NT2/D1 (cell line): ENCODE data around the gene ADGRG2.

Experiments
- DNase-seq: peaks from one replicate; pipeline ENCODE4 v3.0.0-alpha.2; 2011; ENCODE audit warnings: low read depth, low spot score
- H3K27me3 ChIP-seq: 2 replicates; pipeline ENCODE4 v1.6.0; 2011; ENCODE audit warnings: mild to moderate bottlenecking; ENCODE audit not compliant: insufficient read length, insufficient read depth
- H3K36me3 ChIP-seq: 2 replicates; pipeline ENCODE4 v1.6.1; 2011; ENCODE audit warnings: mild to moderate bottlenecking, low read length, mixed read lengths; ENCODE audit not compliant: insufficient read depth, insufficient read length
- H3K4me1 ChIP-seq: 2 replicates; pipeline ENCODE4 v1.5.1; 2011; ENCODE audit not compliant: insufficient read depth, insufficient read length
- H3K4me3 ChIP-seq: 2 replicates; pipeline ENCODE4 v1.5.1; 2011; ENCODE audit warnings: low read depth; ENCODE audit not compliant: insufficient read length
- H3K9ac ChIP-seq: 2 replicates; pipeline ENCODE4 v1.6.0; 2011; ENCODE audit warnings: low read depth; ENCODE audit not compliant: insufficient read length
- H3K9me3 ChIP-seq: 2 replicates; pipeline ENCODE4 v1.5.1; 2011; ENCODE audit warnings: mild to moderate bottlenecking, low read length; ENCODE audit not compliant: insufficient read depth
- SUZ12 ChIP-seq: IDR thresholded peaks from 2 replicates; pipeline ENCODE4 v1.6.1; 2011; ENCODE audit not compliant: insufficient read length, insufficient read depth; ENCODE audit errors: extremely low read depth
- YY1 ChIP-seq: IDR thresholded peaks from 2 replicates; pipeline ENCODE4 v1.6.1; 2011; ENCODE audit not compliant: insufficient read length, insufficient read depth
- ZNF274 ChIP-seq: IDR thresholded peaks from 2 replicates; pipeline ENCODE4 v1.6.1; 2011; ENCODE audit warnings: mild to moderate bottlenecking, low read depth, low read length

The ADGRG2 gene

GRCh38 chrX:19121898-19122640 is at the start of gene ADGRG2:
TSS of gene ADGRG2 (minus strand) at chrX:19122468. CDS start at chrX:19068834, 53,634 bp downstream.
- Histone ChIP-seq H3K9ac (peak within 1 kb of the TSS; percentile 64), H3K27me3 (peaks cover 72% of the 10 kb centered on the region)
- DNase-seq, result no peak

GRCh38 chrX:19168609-19169008 is 46.3 kb upstream of the ADGRG2 start:
- no peaks in the 10 kb centered on the region for H3K36me3 ChIP-seq
- H3K4me3 ChIP-seq, result no peak overlapping the region
- H3K27me3 ChIP-seq, result no peaks in the 10 kb centered on the region
- no peaks in the 10 kb centered on the region for H3K4me1 ChIP-seq
- no peak overlapping the region for H3K9ac ChIP-seq
- TF ChIP-seq SUZ12, result no peak
- no peak for TF ChIP-seq YY1
- TF ChIP-seq ZNF274, result no peak
- DNase-seq, result no peak
- no peaks in the 10 kb centered on the region for H3K9me3 ChIP-seq

More at GRCh38 chrX:19121898-19122640, at the start of gene ADGRG2:
- no peaks in the 10 kb centered on the region for H3K4me1 ChIP-seq
- TF ChIP-seq YY1, result no peak
- no peak for TF ChIP-seq ZNF274
- TF ChIP-seq SUZ12, result no peak
- H3K4me3 ChIP-seq, result peak within 1 kb of the TSS; percentile 56
- no peaks in the 10 kb centered on the region for H3K36me3 ChIP-seq
- no peaks in the 10 kb centered on the region for H3K9me3 ChIP-seq

- no peak overlapping the region for H3K4me3 ChIP-seq
- no peak for TF ChIP-seq ZNF274
- no peak for TF ChIP-seq SUZ12
- no peak for TF ChIP-seq YY1
- no peak overlapping the region for H3K9ac ChIP-seq
- H3K9me3 ChIP-seq, result no peaks in the 10 kb centered on the region
- H3K36me3 ChIP-seq, result no peaks in the 10 kb centered on the region
- no peaks in the 10 kb centered on the region for H3K27me3 ChIP-seq
- DNase-seq, result no peak
- H3K4me1 ChIP-seq, result no peaks in the 10 kb centered on the region
Measured at GRCh38 chrX:19162851-19163250, 40.6 kb upstream of the ADGRG2 start.

GRCh38 chrX:19156186-19156585 is 33.9 kb upstream of the ADGRG2 start:
- TF ChIP-seq SUZ12 (no peak), YY1 (no peak), ZNF274 (no peak)
- DNase-seq, result peak; percentile 9

GRCh38 chrX:19152762-19153161 is 30.5 kb upstream of the ADGRG2 start:
- Histone ChIP-seq H3K9me3 (no peaks in the 10 kb centered on the region), H3K4me3 (no peak overlapping the region), H3K27me3 (no peaks in the 10 kb centered on the region), H3K36me3 (no peaks in the 10 kb centered on the region), H3K9ac (no peak overlapping the region), H3K4me1 (no peaks in the 10 kb centered on the region)
- TF ChIP-seq ZNF274 (no peak), SUZ12 (no peak), YY1 (no peak)
- DNase-seq, result no peak

More at GRCh38 chrX:19156186-19156585, 33.9 kb upstream of the ADGRG2 start:
- no peaks in the 10 kb centered on the region for H3K36me3 ChIP-seq
- no peaks in the 10 kb centered on the region for H3K9me3 ChIP-seq
- H3K4me1 ChIP-seq, result no peaks in the 10 kb centered on the region
- H3K4me3 ChIP-seq, result no peak overlapping the region
- H3K27me3 ChIP-seq, result no peaks in the 10 kb centered on the region
- H3K9ac ChIP-seq, result no peak overlapping the region

- no peak for DNase-seq
- Histone ChIP-seq H3K27me3 (no peaks in the 10 kb centered on the region), H3K9ac (no peak overlapping the region), H3K36me3 (no peaks in the 10 kb centered on the region), H3K4me1 (no peaks in the 10 kb centered on the region), H3K4me3 (no peak overlapping the region), H3K9me3 (peaks cover 6% of the 10 kb centered on the region; the same call in 1 of the 2 replicates)
- TF ChIP-seq SUZ12 (no peak), ZNF274 (no peak), YY1 (no peak)
Measured at GRCh38 chrX:19137067-19137466, 14.8 kb upstream of the ADGRG2 start.

GRCh38 chrX:19133784-19134183 is 11.5 kb upstream of the ADGRG2 start:
- no peaks in the 10 kb centered on the region for H3K9me3 ChIP-seq
- no peak for TF ChIP-seq YY1
- no peak for TF ChIP-seq ZNF274
- no peak for TF ChIP-seq SUZ12
- no peaks in the 10 kb centered on the region for H3K36me3 ChIP-seq
- no peak overlapping the region for H3K9ac ChIP-seq
- no peaks in the 10 kb centered on the region for H3K27me3 ChIP-seq
- DNase-seq, result no peak
- H3K4me3 ChIP-seq, result no peak overlapping the region
- no peaks in the 10 kb centered on the region for H3K4me1 ChIP-seq
